Activated CD8-positive, alpha-beta T cell treated with anti-CD3 and anti-CD28 coated beads for 36 hours (primary cell): ENCODE measurements around the gene ZNF716. TPM values are rescaled to one million over a fixed set of nuclear protein-coding genes. Genes with fewer than 3 reads are reported as not detected.

ENCODE experiments used
- ATAC-seq: fragments of 200-7000 bp; cut with Tn5 transposase; one replicate; pipeline ENCODE4 v1.10.0; 2021; ENCODE audit warnings: mild to moderate bottlenecking, moderate library complexity
- CTCF ChIA-PET: fragments of 350-600 bp; sonication (Branson Sonifier 250); formaldehyde crosslinking; loops from one replicate; lab custom pipeline; 2021; ENCODE audit warnings: antibody characterized with exemption; lab: Charles Lee
- POLR2A ChIA-PET: fragments of 350-600 bp; sonication (Branson Sonifier 250); formaldehyde crosslinking; loops from one replicate; lab custom pipeline; 2021; ENCODE audit warnings: antibody characterized with exemption; lab: Charles Lee
- DNase-seq: peaks from one replicate; pipeline ENCODE4 v3.0.0-alpha.2; 2020
- H3K27ac Mint-ChIP-seq: one replicate; pipeline ENCODE4 v1.8.0; 2021; ENCODE audit warnings: mild to moderate bottlenecking, mixed read lengths
- H3K27me3 Mint-ChIP-seq: one replicate; pipeline ENCODE4 v1.8.0; 2021; ENCODE audit warnings: mixed read lengths
- H3K36me3 Mint-ChIP-seq: one replicate; pipeline ENCODE4 v1.8.0; 2021; ENCODE audit warnings: low read depth, mixed read lengths
- H3K4me1 Mint-ChIP-seq: one replicate; pipeline ENCODE4 v1.8.0; 2021; ENCODE audit warnings: low read depth, mixed read lengths
- H3K4me3 Mint-ChIP-seq: one replicate; pipeline ENCODE4 v1.8.0; 2021; ENCODE audit warnings: mild to moderate bottlenecking, moderate library complexity, mixed read lengths
- H3K9me3 Mint-ChIP-seq: one replicate; pipeline ENCODE4 v1.8.0; 2021; ENCODE audit warnings: mixed read lengths
- intact Hi-C: fragments of 100-400 bp; cut with micrococcal nuclease; formaldehyde crosslinking; loops from one replicate; pipeline ENCODE4 v1.10.0; 2022
- total RNA-seq, 2 experiments: library from RNA; stranded (reverse); gene quantifications; one replicate each; pipeline ENCODE4 v1.2.3, GENCODE V29; 2021
- TF ChIP-seq, protein P1 (sequence below): fragments of 200-600 bp; IDR thresholded peaks from one replicate; pipeline ENCODE4 v1.8.0; 2022; ENCODE audit warnings: antibody characterized with exemption, mild to moderate bottlenecking

ZNF716 gene
- total RNA-seq, 2 experiments from 2014 or later: not detected

DNA sequence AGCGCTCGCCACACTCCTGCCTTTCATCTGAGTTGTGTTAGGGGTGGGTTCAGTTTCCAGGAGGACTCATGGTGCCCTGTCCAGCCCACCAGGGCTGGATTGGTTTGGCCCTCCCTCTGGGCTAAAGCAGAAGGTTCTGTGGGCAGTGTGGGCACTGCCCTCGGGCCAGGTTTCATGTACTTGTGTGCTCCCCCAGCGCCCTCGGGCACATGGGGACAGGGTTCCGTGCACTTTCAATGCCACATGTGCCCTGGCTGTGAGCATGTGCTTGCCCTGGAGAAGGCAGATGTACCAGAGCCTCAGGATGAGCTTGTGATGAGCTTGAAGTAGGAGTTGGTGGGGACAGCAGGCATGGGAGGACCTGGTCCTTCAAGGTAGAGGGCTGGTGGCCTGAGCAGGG, 35.6 kb upstream of the ZNF716 start:
- TF ChIP-seq, protein P1, sequence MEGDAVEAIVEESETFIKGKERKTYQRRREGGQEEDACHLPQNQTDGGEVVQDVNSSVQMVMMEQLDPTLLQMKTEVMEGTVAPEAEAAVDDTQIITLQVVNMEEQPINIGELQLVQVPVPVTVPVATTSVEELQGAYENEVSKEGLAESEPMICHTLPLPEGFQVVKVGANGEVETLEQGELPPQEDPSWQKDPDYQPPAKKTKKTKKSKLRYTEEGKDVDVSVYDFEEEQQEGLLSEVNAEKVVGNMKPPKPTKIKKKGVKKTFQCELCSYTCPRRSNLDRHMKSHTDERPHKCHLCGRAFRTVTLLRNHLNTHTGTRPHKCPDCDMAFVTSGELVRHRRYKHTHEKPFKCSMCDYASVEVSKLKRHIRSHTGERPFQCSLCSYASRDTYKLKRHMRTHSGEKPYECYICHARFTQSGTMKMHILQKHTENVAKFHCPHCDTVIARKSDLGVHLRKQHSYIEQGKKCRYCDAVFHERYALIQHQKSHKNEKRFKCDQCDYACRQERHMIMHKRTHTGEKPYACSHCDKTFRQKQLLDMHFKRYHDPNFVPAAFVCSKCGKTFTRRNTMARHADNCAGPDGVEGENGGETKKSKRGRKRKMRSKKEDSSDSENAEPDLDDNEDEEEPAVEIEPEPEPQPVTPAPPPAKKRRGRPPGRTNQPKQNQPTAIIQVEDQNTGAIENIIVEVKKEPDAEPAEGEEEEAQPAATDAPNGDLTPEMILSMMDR: no peak

GRCh38 chr7:57414852-57415251, 35.1 kb upstream of the ZNF716 start:
- H3K4me3 Mint-ChIP-seq: no peak overlapping the region
- H3K27me3 Mint-ChIP-seq: no peaks in the 10 kb centered on the region
- no peak for ATAC-seq
- TF ChIP-seq, protein P1: no peak
- H3K4me1 Mint-ChIP-seq: no peaks in the 10 kb centered on the region
- no peaks in the 10 kb centered on the region for H3K9me3 Mint-ChIP-seq
- DNase-seq: no peak
- no peaks in the 10 kb centered on the region for H3K36me3 Mint-ChIP-seq
- ChIA-PET CTCF (no interaction called here), POLR2A (no interaction called here)
- H3K27ac Mint-ChIP-seq: no peak overlapping the region
- intact Hi-C loops: no loop called here

More for the DNA sequence above, 35.6 kb upstream of the ZNF716 start:
- POLR2A ChIA-PET: no interaction called here
- Mint-ChIP-seq H3K27me3 (no peaks in the 10 kb centered on the region), H3K4me3 (no peak overlapping the region), H3K9me3 (no peaks in the 10 kb centered on the region), H3K36me3 (no peaks in the 10 kb centered on the region), H3K4me1 (no peaks in the 10 kb centered on the region), H3K27ac (no peak overlapping the region)
- CTCF ChIA-PET: no interaction called here
- intact Hi-C loops: no loop called here
- ATAC-seq: no peak
- no peak for DNase-seq

- DNase-seq: no peak
- POLR2A ChIA-PET: no interaction called here
- Mint-ChIP-seq H3K36me3 (no peaks in the 10 kb centered on the region), H3K27me3 (no peaks in the 10 kb centered on the region), H3K9me3 (no peaks in the 10 kb centered on the region), H3K27ac (no peak overlapping the region), H3K4me1 (no peaks in the 10 kb centered on the region), H3K4me3 (no peak overlapping the region)
- CTCF ChIA-PET: no interaction called here
- ATAC-seq: no peak
- TF ChIP-seq, protein P1: no peak
- intact Hi-C loops: no loop called here
Observed at GRCh38 chr7:57415326-57415725, 34.7 kb upstream of the ZNF716 start.

- no peak overlapping the region for H3K4me3 Mint-ChIP-seq
- H3K36me3 Mint-ChIP-seq: no peaks in the 10 kb centered on the region
- intact Hi-C loops: no loop called here
- DNase-seq: no peak
- TF ChIP-seq, protein P1: no peak
- H3K27ac Mint-ChIP-seq: no peak overlapping the region
- H3K27me3 Mint-ChIP-seq: no peaks in the 10 kb centered on the region
- H3K9me3 Mint-ChIP-seq: no peaks in the 10 kb centered on the region
- CTCF ChIA-PET: no interaction called here
- POLR2A ChIA-PET: no interaction called here
- no peaks in the 10 kb centered on the region for H3K4me1 Mint-ChIP-seq
- no peak for ATAC-seq
Observed at GRCh38 chr7:57415730-57416129, 34.2 kb upstream of the ZNF716 start.

DNA sequence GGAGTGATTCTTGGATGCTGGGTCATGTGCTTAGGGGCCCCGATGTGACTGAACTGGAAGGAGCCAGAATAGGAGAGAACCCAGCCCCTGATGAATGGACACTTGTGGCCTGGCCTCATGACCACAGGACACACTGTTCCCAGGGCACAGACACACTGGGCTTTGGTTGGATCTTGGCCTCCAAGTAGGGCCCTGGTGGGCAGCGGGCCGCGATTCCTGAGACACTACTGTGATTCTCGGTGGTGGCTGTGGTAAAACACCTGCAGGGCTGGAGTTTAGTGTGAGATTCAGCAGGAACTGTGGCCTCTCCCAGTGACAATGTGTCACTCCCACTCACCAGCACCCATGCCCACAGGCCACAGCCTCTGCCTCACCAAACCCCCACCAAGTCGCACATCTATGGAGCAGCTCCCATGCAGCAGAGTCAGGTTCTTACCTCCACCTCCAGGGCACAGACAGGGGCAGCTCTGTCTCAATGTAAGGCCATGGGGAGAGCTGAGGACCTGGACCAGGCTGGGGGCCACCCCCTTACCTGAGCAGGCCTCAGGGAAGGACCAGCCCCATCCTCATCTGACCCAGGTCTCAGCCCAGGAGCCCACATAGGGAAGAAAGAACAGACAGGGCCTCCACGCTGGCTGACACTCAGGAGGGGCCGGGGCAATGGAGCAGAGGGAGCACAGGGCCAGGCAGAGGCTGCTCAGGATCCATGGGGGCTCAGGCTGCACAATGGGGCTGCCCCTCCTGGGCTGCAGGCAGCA, 33.2 kb upstream of the ZNF716 start:
- DNase-seq (no peak), ATAC-seq (no peak)
- ChIA-PET CTCF (no interaction called here), POLR2A (no interaction called here)
- TF ChIP-seq, protein P1: no peak
- Mint-ChIP-seq H3K4me3 (no peak overlapping the region), H3K36me3 (no peaks in the 10 kb centered on the region), H3K27ac (no peak overlapping the region), H3K27me3 (no peaks in the 10 kb centered on the region), H3K9me3 (no peaks in the 10 kb centered on the region), H3K4me1 (no peaks in the 10 kb centered on the region)
- intact Hi-C loops: no loop called here
